ENCODE measurements around the gene RPGR.

- TF ChIP-seq SETDB1 (IDR thresholded peaks at IDR 0.05; ENCODE audit: low read length) (no peak), E2F6 (IDR thresholded peaks at IDR 0.05; ENCODE audit: borderline replicate concordance in 1 of 2, extremely low read depth in 1 of 2, insufficient read depth in 1 of 2, insufficient read length in 1 of 2, low read depth in 1 of 2, low read length in 1 of 2, poor library complexity in 1 of 2, severe bottlenecking in 1 of 2) (no peak), TARDBP (IDR thresholded peaks at IDR 0.05) (no peak), FOXK2 (conservative IDR thresholded peaks at IDR 0.05 in 1 of 2, IDR thresholded peaks at IDR 0.05 in 1 of 2; ENCODE audit: low read depth in 2 of 2) (no peak), EZH2 (IDR thresholded peaks at IDR 0.05; ENCODE audit: borderline replicate concordance, low read depth, low read length) (no peak), FOS (IDR thresholded peaks at IDR 0.05; ENCODE audit: extremely low read depth, insufficient read length) (no peak), ATF3 (IDR thresholded peaks at IDR 0.05) (no peak), ATF3 (CRISPR knock-in tag; conservative IDR thresholded peaks at IDR 0.05) (no peak), NCOA1 (IDR thresholded peaks at IDR 0.05; ENCODE audit: low read depth) (no peak), ZNF140 (CRISPR knock-in tag; IDR thresholded peaks at IDR 0.05) (no peak), MXI1 (IDR thresholded peaks at IDR 0.05; ENCODE audit: low read depth, low read length) (no peak), ZNF280A (IDR thresholded peaks at IDR 0.05; ENCODE audit: low read depth, partially characterized antibody) (no peak), POLR2A (conservative IDR thresholded peaks at IDR 0.05) (no peak)
- TF ChIP-seq, protein P1, sequence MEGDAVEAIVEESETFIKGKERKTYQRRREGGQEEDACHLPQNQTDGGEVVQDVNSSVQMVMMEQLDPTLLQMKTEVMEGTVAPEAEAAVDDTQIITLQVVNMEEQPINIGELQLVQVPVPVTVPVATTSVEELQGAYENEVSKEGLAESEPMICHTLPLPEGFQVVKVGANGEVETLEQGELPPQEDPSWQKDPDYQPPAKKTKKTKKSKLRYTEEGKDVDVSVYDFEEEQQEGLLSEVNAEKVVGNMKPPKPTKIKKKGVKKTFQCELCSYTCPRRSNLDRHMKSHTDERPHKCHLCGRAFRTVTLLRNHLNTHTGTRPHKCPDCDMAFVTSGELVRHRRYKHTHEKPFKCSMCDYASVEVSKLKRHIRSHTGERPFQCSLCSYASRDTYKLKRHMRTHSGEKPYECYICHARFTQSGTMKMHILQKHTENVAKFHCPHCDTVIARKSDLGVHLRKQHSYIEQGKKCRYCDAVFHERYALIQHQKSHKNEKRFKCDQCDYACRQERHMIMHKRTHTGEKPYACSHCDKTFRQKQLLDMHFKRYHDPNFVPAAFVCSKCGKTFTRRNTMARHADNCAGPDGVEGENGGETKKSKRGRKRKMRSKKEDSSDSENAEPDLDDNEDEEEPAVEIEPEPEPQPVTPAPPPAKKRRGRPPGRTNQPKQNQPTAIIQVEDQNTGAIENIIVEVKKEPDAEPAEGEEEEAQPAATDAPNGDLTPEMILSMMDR (IDR thresholded peaks at IDR 0.05 in 2 of 3, conservative IDR thresholded peaks at IDR 0.05 in 1 of 3; ENCODE audit: insufficient read depth in 2 of 3, low read depth in 1 of 3, low read length in 3 of 3), result no peak
- TF ChIP-seq, protein P2, sequence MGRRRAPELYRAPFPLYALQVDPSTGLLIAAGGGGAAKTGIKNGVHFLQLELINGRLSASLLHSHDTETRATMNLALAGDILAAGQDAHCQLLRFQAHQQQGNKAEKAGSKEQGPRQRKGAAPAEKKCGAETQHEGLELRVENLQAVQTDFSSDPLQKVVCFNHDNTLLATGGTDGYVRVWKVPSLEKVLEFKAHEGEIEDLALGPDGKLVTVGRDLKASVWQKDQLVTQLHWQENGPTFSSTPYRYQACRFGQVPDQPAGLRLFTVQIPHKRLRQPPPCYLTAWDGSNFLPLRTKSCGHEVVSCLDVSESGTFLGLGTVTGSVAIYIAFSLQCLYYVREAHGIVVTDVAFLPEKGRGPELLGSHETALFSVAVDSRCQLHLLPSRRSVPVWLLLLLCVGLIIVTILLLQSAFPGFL (CRISPR knock-in tag; IDR thresholded peaks at IDR 0.05), result no peak
Observed at GRCh38 chrX:38335382-38335781, 8.1 kb upstream of the RPGR start.
